Measurements from ENCODE around the gene FAM227B. TPM values are rescaled to one million over a fixed set of nuclear protein-coding genes. Genes with fewer than 3 reads are reported as not detected.

The FAM227B gene
- total RNA-seq, 1 donor from 2014 or later = 18.5 TPM

- TF ChIP-seq CTCF (IDR thresholded peaks at IDR 0.05; ENCODE audit: borderline replicate concordance) = no peak
- intact Hi-C loops (cut with micrococcal nuclease) = no loop called here
- peak overlapping the region; percentile 55 for H3K27ac ChIP-seq (replicated peaks)
- H3K4me3 ChIP-seq = no peak overlapping the region
- H3K27me3 ChIP-seq (ENCODE audit: low read depth) = no peaks in the 10 kb centered on the region
- DNase-seq = no peak
- H3K9me3 ChIP-seq (replicated peaks) = peaks cover 9% of the 10 kb centered on the region
- H3K4me1 ChIP-seq = peaks cover 26% of the 10 kb centered on the region
- H3K36me3 ChIP-seq = peaks cover 12% of the 10 kb centered on the region
These were observed 23.8 kb upstream of the FAM227B start for GRCh38 chr15:49644364-49644794.

GRCh38 chr15:49637857-49638256, 17.2 kb upstream of the FAM227B start:
- H3K9me3 ChIP-seq (replicated peaks) = no peaks in the 10 kb centered on the region
- no peak for DNase-seq
- no peak for TF ChIP-seq CTCF (IDR thresholded peaks at IDR 0.05; ENCODE audit: borderline replicate concordance)
- H3K27ac ChIP-seq (replicated peaks) = no peak overlapping the region
- intact Hi-C loops (cut with micrococcal nuclease) = no loop called here
- H3K36me3 ChIP-seq = peaks cover 51% of the 10 kb centered on the region
- H3K27me3 ChIP-seq (ENCODE audit: low read depth) = no peaks in the 10 kb centered on the region
- no peak overlapping the region for H3K4me3 ChIP-seq
- no peaks in the 10 kb centered on the region for H3K4me1 ChIP-seq

- peaks cover 82% of the 10 kb centered on the region for H3K36me3 ChIP-seq
- H3K27ac ChIP-seq (replicated peaks) = no peak overlapping the region
- peaks cover 25% of the 10 kb centered on the region for H3K4me1 ChIP-seq
- DNase-seq = no peak
- H3K9me3 ChIP-seq (replicated peaks) = peaks cover 19% of the 10 kb centered on the region
- no peak overlapping the region for H3K4me3 ChIP-seq
- TF ChIP-seq CTCF (IDR thresholded peaks at IDR 0.05; ENCODE audit: borderline replicate concordance) = no peak
- H3K27me3 ChIP-seq (ENCODE audit: low read depth) = no peaks in the 10 kb centered on the region
- intact Hi-C loops (cut with micrococcal nuclease) = no loop called here
These were observed 7.8 kb upstream of the FAM227B start for GRCh38 chr15:49628379-49628778.

- DNase-seq = no peak
- H3K4me1 ChIP-seq = peaks cover 34% of the 10 kb centered on the region
- H3K27me3 ChIP-seq (ENCODE audit: low read depth) = no peaks in the 10 kb centered on the region
- intact Hi-C loops (cut with micrococcal nuclease) = no loop called here
- peaks cover 19% of the 10 kb centered on the region for H3K9me3 ChIP-seq (replicated peaks)
- no peak overlapping the region for H3K4me3 ChIP-seq
- TF ChIP-seq CTCF (IDR thresholded peaks at IDR 0.05; ENCODE audit: borderline replicate concordance) = no peak
- no peak overlapping the region for H3K27ac ChIP-seq (replicated peaks)
- H3K36me3 ChIP-seq = peaks cover 78% of the 10 kb centered on the region
These were observed 6.8 kb upstream of the FAM227B start for GRCh38 chr15:49627407-49627877.

GRCh38 chr15:49625460-49626036, 4.9 kb upstream of the FAM227B start:
- DNase-seq = no peak
- Histone ChIP-seq H3K27ac (replicated peaks) (no peak overlapping the region), H3K4me1 (peaks cover 50% of the 10 kb centered on the region), H3K9me3 (replicated peaks) (peaks cover 19% of the 10 kb centered on the region), H3K36me3 (peaks cover 59% of the 10 kb centered on the region), H3K4me3 (no peak overlapping the region), H3K27me3 (ENCODE audit: low read depth) (no peaks in the 10 kb centered on the region)
- intact Hi-C loops (cut with micrococcal nuclease) = no loop called here
- no peak for TF ChIP-seq CTCF (IDR thresholded peaks at IDR 0.05; ENCODE audit: borderline replicate concordance)
